Neural cell (in vitro differentiated cells): ENCODE data around the gene NRARP.

Experiments used
- POLR2AphosphoS5 ChIP-seq: IDR thresholded peaks from 2 replicates; pipeline ENCODE4 v1.6.1; 2012
- TAF1 ChIP-seq: IDR thresholded peaks from 2 replicates; pipeline ENCODE4 v1.6.1; 2012; ENCODE audit warnings: low read depth
- TF ChIP-seq, protein P1 (sequence below): fragments of 450-650 bp; IDR thresholded peaks from 2 replicates; pipeline ENCODE4 v1.5.1; 2014; ENCODE audit warnings: antibody characterized with exemption, mild to moderate bottlenecking, moderate library complexity; ENCODE audit not compliant: poor library complexity, severe bottlenecking

DNA sequence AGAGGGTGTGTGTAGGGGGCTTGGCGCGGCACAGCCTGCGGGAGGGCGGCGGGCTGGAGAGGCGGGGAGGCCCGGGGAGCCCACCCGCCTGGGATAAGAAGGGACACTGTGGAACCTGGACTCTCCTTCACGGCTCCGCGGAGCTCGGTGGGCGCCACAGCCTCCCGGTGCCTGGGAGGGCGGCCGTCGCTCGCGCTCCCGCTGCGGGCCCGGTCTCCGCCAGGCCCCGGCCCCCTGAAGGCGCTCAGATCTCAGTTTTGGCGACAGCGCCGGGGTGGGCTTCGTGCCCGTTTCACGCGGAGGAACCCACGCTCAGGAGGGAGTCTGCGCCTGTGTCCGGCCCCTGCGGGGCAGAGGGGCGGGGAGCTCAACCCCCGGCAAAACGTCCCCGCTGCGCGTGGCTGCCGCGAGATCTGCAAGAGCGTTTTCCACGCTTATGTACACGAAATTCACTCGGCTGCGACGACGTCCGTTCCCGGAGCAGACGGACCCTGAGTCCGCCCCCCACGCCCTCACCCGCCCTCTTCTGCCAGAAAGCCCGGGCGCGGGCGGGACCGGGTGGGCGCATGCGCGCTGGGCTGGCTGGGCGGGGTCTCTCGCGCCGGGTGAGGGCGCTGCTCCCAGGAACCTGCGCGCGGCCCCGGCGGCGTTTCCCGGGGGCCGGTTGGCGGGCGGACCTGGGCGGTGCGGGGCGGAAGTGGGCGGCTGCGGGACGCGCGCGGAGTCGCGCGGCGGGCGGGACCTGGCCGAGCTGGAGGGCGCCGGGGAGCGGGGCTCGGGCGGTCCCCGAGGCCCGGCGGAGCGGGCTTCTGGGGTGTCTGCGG is 47.2 kb downstream of the NRARP start, which contains the start of gene NELFB:
- TF ChIP-seq, protein P1, sequence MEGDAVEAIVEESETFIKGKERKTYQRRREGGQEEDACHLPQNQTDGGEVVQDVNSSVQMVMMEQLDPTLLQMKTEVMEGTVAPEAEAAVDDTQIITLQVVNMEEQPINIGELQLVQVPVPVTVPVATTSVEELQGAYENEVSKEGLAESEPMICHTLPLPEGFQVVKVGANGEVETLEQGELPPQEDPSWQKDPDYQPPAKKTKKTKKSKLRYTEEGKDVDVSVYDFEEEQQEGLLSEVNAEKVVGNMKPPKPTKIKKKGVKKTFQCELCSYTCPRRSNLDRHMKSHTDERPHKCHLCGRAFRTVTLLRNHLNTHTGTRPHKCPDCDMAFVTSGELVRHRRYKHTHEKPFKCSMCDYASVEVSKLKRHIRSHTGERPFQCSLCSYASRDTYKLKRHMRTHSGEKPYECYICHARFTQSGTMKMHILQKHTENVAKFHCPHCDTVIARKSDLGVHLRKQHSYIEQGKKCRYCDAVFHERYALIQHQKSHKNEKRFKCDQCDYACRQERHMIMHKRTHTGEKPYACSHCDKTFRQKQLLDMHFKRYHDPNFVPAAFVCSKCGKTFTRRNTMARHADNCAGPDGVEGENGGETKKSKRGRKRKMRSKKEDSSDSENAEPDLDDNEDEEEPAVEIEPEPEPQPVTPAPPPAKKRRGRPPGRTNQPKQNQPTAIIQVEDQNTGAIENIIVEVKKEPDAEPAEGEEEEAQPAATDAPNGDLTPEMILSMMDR = no peak
- TF ChIP-seq POLR2AphosphoS5 (peak; percentile 86), TAF1 (no peak)
